Mucosa of rectum (tissue), 2 donors: ENCODE measurements around the gene PIGZ.

Experiments
- H3K27ac ChIP-seq, 2 donors: one replicate each; pipeline ENCODE4 v1.7.0; 2013; ENCODE audit warnings: inconsistent platforms in 2 of 2, low read depth in 2 of 2, low read length in 2 of 2
- H3K27me3 ChIP-seq, 2 donors: one replicate each; pipeline ENCODE4 v1.7.0; 2013; ENCODE audit warnings: low read length in 2 of 2; ENCODE audit not compliant: control insufficient read depth in 2 of 2, insufficient read depth in 2 of 2
- H3K36me3 ChIP-seq, 2 donors: one replicate each; pipeline ENCODE4 v1.7.0; 2013; ENCODE audit warnings: low read length in 2 of 2; ENCODE audit not compliant: control insufficient read depth in 2 of 2, insufficient read depth in 2 of 2
- H3K4me1 ChIP-seq, 2 donors: one replicate each; pipeline ENCODE4 v1.7.0; 2013; ENCODE audit warnings: low read length in 2 of 2, mild to moderate bottlenecking in 1 of 2; ENCODE audit not compliant: control insufficient read depth in 2 of 2, insufficient read depth in 2 of 2
- H3K4me3 ChIP-seq, 2 donors: one replicate each; pipeline ENCODE4 v1.7.0; 2013; ENCODE audit warnings: low read length in 2 of 2
- H3K9ac ChIP-seq, 2 donors: one replicate each; pipeline ENCODE4 v1.7.0; 2013; ENCODE audit warnings: low read length in 2 of 2, low read depth in 1 of 2, mild to moderate bottlenecking in 1 of 2
- H3K9me3 ChIP-seq, 2 donors: one replicate each; pipeline ENCODE4 v1.7.0; 2013; ENCODE audit warnings: low read length in 2 of 2; ENCODE audit not compliant: control insufficient read depth in 2 of 2
- donor health status: healthy.
- donor health status: Normal muscosa, but diverticular disease.

PIGZ gene

GRCh38 chr3:196991581-196992460, 23.2 kb upstream of the PIGZ start:
- H3K27ac ChIP-seq: no peak overlapping the region
- H3K36me3 ChIP-seq: no peaks in the 10 kb centered on the region
- H3K4me3 ChIP-seq: no peak overlapping the region
- H3K4me1 ChIP-seq: peaks cover 7 to 16% of the 10 kb centered on the region in 2 donors
- H3K9ac ChIP-seq: no peak overlapping the region
- H3K9me3 ChIP-seq: no peaks in the 10 kb centered on the region
- no peaks in the 10 kb centered on the region for H3K27me3 ChIP-seq

- H3K9ac ChIP-seq: no peak overlapping the region
- H3K9me3 ChIP-seq: no peaks in the 10 kb centered on the region
- H3K27me3 ChIP-seq: no peaks in the 10 kb centered on the region
- peaks cover 7 to 16% of the 10 kb centered on the region in 2 donors for H3K4me1 ChIP-seq
- no peaks in the 10 kb centered on the region for H3K36me3 ChIP-seq
- no peak overlapping the region for H3K27ac ChIP-seq
- H3K4me3 ChIP-seq: no peak overlapping the region
These were observed 22.0 kb upstream of the PIGZ start for GRCh38 chr3:196990601-196991007.

GRCh38 chr3:196989721-196990262, 21.2 kb upstream of the PIGZ start:
- Histone ChIP-seq H3K9ac (no peak overlapping the region), H3K27me3 (no peaks in the 10 kb centered on the region), H3K4me3 (no peak overlapping the region), H3K4me1 (peaks cover 7 to 18% of the 10 kb centered on the region in 2 donors), H3K9me3 (no peaks in the 10 kb centered on the region), H3K36me3 (no peaks in the 10 kb centered on the region), H3K27ac (no peak overlapping the region)

- no peak overlapping the region for H3K4me3 ChIP-seq
- no peak overlapping the region for H3K9ac ChIP-seq
- peak overlapping the region; percentile 32 to 59 for H3K27ac ChIP-seq
- H3K4me1 ChIP-seq: peaks cover 7 to 18% of the 10 kb centered on the region in 2 donors
- H3K9me3 ChIP-seq: no peaks in the 10 kb centered on the region
- H3K36me3 ChIP-seq: no peaks in the 10 kb centered on the region
- no peaks in the 10 kb centered on the region for H3K27me3 ChIP-seq
These were observed 19.8 kb upstream of the PIGZ start for GRCh38 chr3:196988241-196989029.

GRCh38 chr3:196987022-196987421, 18.4 kb upstream of the PIGZ start:
- Histone ChIP-seq H3K27me3 (no peaks in the 10 kb centered on the region), H3K9ac (no peak overlapping the region), H3K36me3 (no peaks in the 10 kb centered on the region), H3K27ac (no peak overlapping the region), H3K4me3 (no peak overlapping the region), H3K4me1 (peaks cover 7 to 18% of the 10 kb centered on the region in 2 donors), H3K9me3 (no peaks in the 10 kb centered on the region)

GRCh38 chr3:196985954-196986885, 17.6 kb upstream of the PIGZ start:
- no peaks in the 10 kb centered on the region for H3K27me3 ChIP-seq

GRCh38 chr3:196985298-196985697, 16.7 kb upstream of the PIGZ start:
- no peaks in the 10 kb centered on the region for H3K9me3 ChIP-seq
- H3K27ac ChIP-seq: no peak overlapping the region
- H3K27me3 ChIP-seq: no peaks in the 10 kb centered on the region
- no peak overlapping the region for H3K9ac ChIP-seq
- H3K4me1 ChIP-seq: peaks cover 7 to 18% of the 10 kb centered on the region in 2 donors
- H3K4me3 ChIP-seq: no peak overlapping the region
- H3K36me3 ChIP-seq: no peaks in the 10 kb centered on the region

More at GRCh38 chr3:196985954-196986885, 17.6 kb upstream of the PIGZ start:
- no peak overlapping the region for H3K9ac ChIP-seq
- H3K9me3 ChIP-seq: no peaks in the 10 kb centered on the region
- no peak overlapping the region for H3K27ac ChIP-seq
- peaks cover 7 to 18% of the 10 kb centered on the region in 2 donors for H3K4me1 ChIP-seq
- no peaks in the 10 kb centered on the region for H3K36me3 ChIP-seq
- no peak overlapping the region for H3K4me3 ChIP-seq

GRCh38 chr3:196983186-196983585, 14.6 kb upstream of the PIGZ start:
- no peak overlapping the region for H3K9ac ChIP-seq
- H3K9me3 ChIP-seq: no peaks in the 10 kb centered on the region
- no peak overlapping the region for H3K27ac ChIP-seq
- H3K36me3 ChIP-seq: no peaks in the 10 kb centered on the region
- H3K4me3 ChIP-seq: no peak overlapping the region
- peaks cover 4 to 6% of the 10 kb centered on the region in 2 donors for H3K4me1 ChIP-seq
- no peaks in the 10 kb centered on the region for H3K27me3 ChIP-seq

GRCh38 chr3:196981657-196982056, 13.0 kb upstream of the PIGZ start:
- Histone ChIP-seq H3K4me1 (peaks cover 2 to 4% of the 10 kb centered on the region in 2 donors), H3K4me3 (no peak overlapping the region), H3K36me3 (no peaks in the 10 kb centered on the region), H3K27me3 (no peaks in the 10 kb centered on the region), H3K9ac (no peak overlapping the region), H3K27ac (no peak overlapping the region), H3K9me3 (no peaks in the 10 kb centered on the region)
